HepG2 (cell line): ENCODE data around the gene SERINC2. TPM values are rescaled to one million over a fixed set of nuclear protein-coding genes. Genes with fewer than 3 reads are reported as not detected.

Experiments
- ADNP ChIP-seq: sonication (generic); formaldehyde crosslinking; IDR thresholded peaks from 2 replicates; pipeline ENCODE4 v1.4.0; 2020; ENCODE audit warnings: missing genetic modification reagents
- CENPX ChIP-seq: sonication (generic); formaldehyde crosslinking; IDR thresholded peaks from 2 replicates; pipeline ENCODE4 v1.9.0; 2021; ENCODE audit warnings: mild to moderate bottlenecking, missing genetic modification reagents, moderate library complexity
- CHD2 ChIP-seq: IDR thresholded peaks from 2 replicates; pipeline ENCODE4 v1.6.1; 2011; ENCODE audit warnings: low read depth, low read length, improper control_type of control experiment
- FOXA1 ChIP-seq, 2 experiments: fragments of 450-650 bp in 1 of 2; sonication (generic) in 1 of 2; formaldehyde crosslinking in 1 of 2; IDR thresholded peaks; 2 replicates each; pipeline versions ENCODE4 v1.4.0 to v1.6.1; 2016 to 2020; ENCODE audit warnings: missing genetic modification reagents in 1 of 2
- MBD4 ChIP-seq: IDR thresholded peaks from 2 replicates; pipeline ENCODE4 v1.6.1; 2012; ENCODE audit warnings: low read length, inconsistent platforms, borderline replicate concordance
- MEF2D ChIP-seq: sonication (generic); formaldehyde crosslinking; IDR thresholded peaks from 2 replicates; pipeline ENCODE4 v1.5.1; 2020; ENCODE audit warnings: mild to moderate bottlenecking, missing genetic modification reagents
- MYC ChIP-seq: sonication (generic); formaldehyde crosslinking; IDR thresholded peaks from 2 replicates; pipeline ENCODE4 v1.9.0; 2021; ENCODE audit warnings: missing genetic modification reagents, borderline replicate concordance
- NFIC ChIP-seq: IDR thresholded peaks from 2 replicates; pipeline ENCODE4 v1.6.1; 2012; ENCODE audit warnings: mild to moderate bottlenecking, low read length, inconsistent platforms
- POLR2AphosphoS2 ChIP-seq: IDR thresholded peaks from 2 replicates; pipeline ENCODE4 v1.6.1; 2011; ENCODE audit warnings: low read depth, low read length, improper control_type of control experiment
- RBM22 ChIP-seq: fragments of 200-400 bp; formaldehyde crosslinking; optimal IDR thresholded peaks from 2 replicates; pipeline ENCODE3; 2017; ENCODE audit warnings: mild to moderate bottlenecking, low read length, moderate library complexity
- SOX6 ChIP-seq, 2 experiments: fragments of 450-650 bp in 1 of 2; sonication (generic) in 1 of 2; formaldehyde crosslinking in 1 of 2; IDR thresholded peaks; 2 replicates each; pipeline versions ENCODE4 v1.4.0 to v1.6.1; 2017 to 2020; ENCODE audit warnings: antibody characterized with exemption in 1 of 2, mild to moderate bottlenecking in 1 of 2, missing genetic modification reagents in 1 of 2
- SYNCRIP ChIP-seq: fragments of 200-400 bp; formaldehyde crosslinking; IDR thresholded peaks from 2 replicates; pipeline ENCODE4 v1.6.1; 2018; ENCODE audit warnings: mild to moderate bottlenecking, low read depth, low read length; ENCODE audit not compliant: insufficient read depth
- U2AF2 ChIP-seq: fragments of 200-400 bp; formaldehyde crosslinking; IDR thresholded peaks from 2 replicates; pipeline ENCODE4 v1.6.1; 2017; ENCODE audit warnings: low read depth, mild to moderate bottlenecking, low read length
- XRCC5 ChIP-seq: fragments of 200-400 bp; formaldehyde crosslinking; optimal IDR thresholded peaks from 2 replicates; pipeline ENCODE3; 2017; ENCODE audit warnings: mild to moderate bottlenecking, low read length
- ZBTB40 ChIP-seq, 2 experiments: fragments of 450-650 bp in 1 of 2; sonication (generic) in 1 of 2; formaldehyde crosslinking in 1 of 2; IDR thresholded peaks; 2 replicates each; pipeline versions ENCODE4 v1.6.1 to v1.8.0; 2016 to 2022; ENCODE audit warnings: antibody characterized with exemption in 1 of 2, mild to moderate bottlenecking in 1 of 2, missing genetic modification reagents in 1 of 2
- ZFP82 ChIP-seq: sonication (generic); formaldehyde crosslinking; IDR thresholded peaks from 2 replicates; pipeline ENCODE4 v1.5.1; 2020; ENCODE audit warnings: mild to moderate bottlenecking, missing genetic modification reagents, borderline replicate concordance
- ZIK1 ChIP-seq: sonication (generic); formaldehyde crosslinking; IDR thresholded peaks from 2 replicates; pipeline ENCODE4 v1.5.0; 2020; ENCODE audit warnings: mild to moderate bottlenecking, low read depth, missing genetic modification reagents, borderline replicate concordance
- ZNF253 ChIP-seq: sonication (generic); formaldehyde crosslinking; IDR thresholded peaks from 2 replicates; pipeline ENCODE4 v1.8.0; 2022; ENCODE audit warnings: mild to moderate bottlenecking, missing genetic modification reagents, borderline replicate concordance
- ZNF660 ChIP-seq: sonication (generic); formaldehyde crosslinking; IDR thresholded peaks from 2 replicates; pipeline ENCODE4 v1.5.1; 2020; ENCODE audit warnings: mild to moderate bottlenecking, low read depth, missing genetic modification reagents, borderline replicate concordance
- ZNF747 ChIP-seq: sonication (generic); formaldehyde crosslinking; IDR thresholded peaks from 2 replicates; pipeline ENCODE4 v1.8.1; 2023; ENCODE audit warnings: missing genetic modification reagents, mild to moderate bottlenecking, borderline replicate concordance
- ZNF891 ChIP-seq: sonication (generic); formaldehyde crosslinking; IDR thresholded peaks from 2 replicates; pipeline ENCODE4 v1.5.0; 2020; ENCODE audit warnings: mild to moderate bottlenecking, missing genetic modification reagents
- ZSCAN31 ChIP-seq: sonication (generic); formaldehyde crosslinking; IDR thresholded peaks from 2 replicates; pipeline ENCODE4 v1.5.0; 2020; ENCODE audit warnings: low read depth, mild to moderate bottlenecking, missing genetic modification reagents
- polyA plus RNA-seq, 8 experiments: library from polyadenylated mRNA; depleted of rRNA in 3 of 8; stranded (reverse) in 7 of 8; unstranded in 1 of 8; fragments of >200 nt; fragmentation: Illumina TruSeq in 4 of 8; extraction: Trizol in 4 of 8; gene quantifications; 2 replicates each; pipeline versions ENCODE4 v1.2.1 to v1.2.3, GENCODE V29; 2011 to 2016; ENCODE audit warnings: low read depth in 4 of 8, missing spikeins in 1 of 8, mixed read lengths in 1 of 8; ENCODE audit not compliant: insufficient read depth in 1 of 8
- total RNA-seq, 5 experiments: library from RNA; depleted of rRNA; stranded (reverse); fragments of >200 nt; fragmentation: Illumina TruSeq; extraction: Trizol; gene quantifications; 2 replicates each; pipeline ENCODE4 v1.2.3, GENCODE V29; 2016; ENCODE audit warnings: low read depth in 1 of 5

SERINC2 gene
- total and polyA plus RNA-seq, 2 of the 13 experiments (the other 11 are each of a cell fraction or from before 2014, with no cell fraction given): 4.8 to 126 TPM

- TF ChIP-seq MYC (CRISPR knock-in tag) (peak; percentile 36; the same call in 1 of the 2 replicates), XRCC5 (peak; percentile 23), POLR2AphosphoS2 (no peak), CENPX (no peak), CHD2 (no peak), ADNP (CRISPR knock-in tag) (no peak), MBD4 (no peak), ZNF747 (CRISPR knock-in tag) (no peak), ZIK1 (CRISPR knock-in tag) (no peak), ZNF253 (CRISPR knock-in tag) (no peak), RBM22 (no peak), ZFP82 (CRISPR knock-in tag) (no peak), SOX6 (IDR thresholded peaks at IDR 0.05) (no peak), SOX6 (CRISPR knock-in tag; IDR thresholded peaks at IDR 0.05) (0 out of 2 replicates have a peak, but pooled peaks have one; percentile 20), ZBTB40 (IDR thresholded peaks at IDR 0.05) (no peak), ZBTB40 (CRISPR knock-in tag; IDR thresholded peaks at IDR 0.05) (no peak), MEF2D (CRISPR knock-in tag) (0 out of 2 replicates have a peak, but pooled peaks have one; percentile 32), ZNF660 (CRISPR knock-in tag) (no peak), NFIC (no peak), ZSCAN31 (CRISPR knock-in tag) (no peak), ZNF891 (CRISPR knock-in tag) (0 out of 2 replicates have a peak, but pooled peaks have one; percentile 53), U2AF2 (no peak), SYNCRIP (no peak), FOXA1 (IDR thresholded peaks at IDR 0.05) (no peak), FOXA1 (CRISPR knock-in tag; IDR thresholded peaks at IDR 0.05) (no peak)
Measured at GRCh38 chr1:31437433-31438037, 24.5 kb downstream of the SERINC2 start (continued).
